NCI-H128 (cell line): Measurements from ENCODE around the gene ALG11.
A peak's percentile ranks its signal among the peaks of the same experiment; 100 is the strongest.
"Not testable (repeated sequence)": the region's sequence is repeated elsewhere in the genome, so short reads cannot be mapped to it uniquely, and the experiment has no call there.

ENCODE experiments used
- DNase-seq: peaks from one replicate; lab custom pipeline; 2025; ENCODE audit not compliant: unreplicated experiment; lab: John Stamatoyannopoulos, UW

ALG11 gene

GRCh38 chr13:52011632-52012511, at the start of gene ALG11:
Gene ALG11 (plus strand): TSS chr13:52012398. CDS start chr13:52012419, 21 bp downstream.
- peak; percentile 97 for DNase-seq

GRCh38 chr13:51966186-51966585, 46.0 kb upstream of the ALG11 start:
- no peak for DNase-seq

DNA sequence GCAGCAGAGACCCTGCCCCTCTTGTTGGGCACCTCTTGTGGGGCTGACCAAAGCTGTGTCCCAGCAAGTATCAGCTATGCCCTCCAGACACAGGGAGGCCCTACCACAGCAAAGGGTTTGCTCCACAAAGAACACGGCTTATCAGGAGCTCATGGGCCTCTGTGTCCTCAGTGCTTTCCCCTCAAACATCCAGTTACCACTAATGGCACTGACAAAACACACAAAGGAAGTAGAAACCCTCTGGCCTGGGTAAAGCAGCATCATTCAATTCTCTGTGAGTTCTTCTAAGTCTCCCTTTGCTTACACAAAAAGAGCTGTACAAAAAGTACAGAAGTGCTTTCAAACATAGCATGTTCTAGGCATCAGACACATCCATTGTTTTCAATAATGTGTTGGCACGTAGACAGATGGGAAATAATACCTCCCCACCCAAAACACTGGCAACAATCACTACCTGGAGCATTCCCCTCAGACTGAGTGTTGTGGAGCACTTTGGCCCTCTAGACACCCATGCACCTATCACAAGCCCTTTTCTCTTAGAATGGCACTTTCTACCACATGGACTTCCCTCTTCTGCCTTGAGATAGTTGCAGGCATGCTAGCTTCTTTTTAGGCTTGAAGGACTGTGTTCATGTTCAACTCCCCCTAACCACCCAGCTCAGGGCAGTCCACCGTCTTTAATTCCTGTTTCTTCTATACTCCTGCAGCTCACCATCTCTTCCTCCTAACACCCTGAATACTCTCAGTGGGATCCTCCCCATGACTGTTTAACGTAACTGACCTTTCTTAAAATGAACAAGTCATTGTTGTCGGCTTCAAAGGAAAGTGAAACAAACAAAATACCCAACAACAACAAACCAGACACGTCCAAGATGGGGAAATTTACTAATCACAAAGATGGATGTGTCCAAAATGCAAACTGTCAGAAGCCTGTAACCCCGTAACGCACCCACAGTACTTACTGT, 44.4 kb upstream of the ALG11 start:
- DNase-seq = no peak

- DNase-seq = no peak
Measured at GRCh38 chr13:51970349-51970748, 41.8 kb upstream of the ALG11 start.

- no peak for DNase-seq
Measured at GRCh38 chr13:51971520-51972426, 40.4 kb upstream of the ALG11 start.

- DNase-seq = no peak
Measured at GRCh38 chr13:51974482-51974881, 37.7 kb upstream of the ALG11 start.

GRCh38 chr13:51976423-51976822, 35.8 kb upstream of the ALG11 start:
- no peak for DNase-seq

GRCh38 chr13:51976890-51977289, 35.3 kb upstream of the ALG11 start:
- DNase-seq = no peak

DNA sequence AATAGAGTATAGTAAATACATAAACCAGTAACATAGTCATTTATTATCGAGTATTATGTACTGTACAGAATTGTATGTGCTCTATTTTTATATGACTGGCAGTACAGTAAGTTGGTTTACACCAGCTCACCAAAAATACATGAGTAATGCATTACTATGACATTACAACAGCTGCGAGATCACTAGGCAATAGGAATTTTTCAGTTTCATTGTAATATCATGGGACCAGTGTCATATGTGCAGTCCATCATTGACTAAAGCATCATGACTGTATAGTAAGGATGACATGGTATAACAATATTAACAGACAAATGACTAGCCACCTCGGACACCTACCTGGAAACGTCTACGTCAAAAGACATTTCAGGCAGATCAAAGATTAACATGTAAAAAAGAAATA, 34.6 kb upstream of the ALG11 start:
- no peak for DNase-seq

GRCh38 chr13:51978796-51979556, 33.2 kb upstream of the ALG11 start:
- DNase-seq = no peak

DNA sequence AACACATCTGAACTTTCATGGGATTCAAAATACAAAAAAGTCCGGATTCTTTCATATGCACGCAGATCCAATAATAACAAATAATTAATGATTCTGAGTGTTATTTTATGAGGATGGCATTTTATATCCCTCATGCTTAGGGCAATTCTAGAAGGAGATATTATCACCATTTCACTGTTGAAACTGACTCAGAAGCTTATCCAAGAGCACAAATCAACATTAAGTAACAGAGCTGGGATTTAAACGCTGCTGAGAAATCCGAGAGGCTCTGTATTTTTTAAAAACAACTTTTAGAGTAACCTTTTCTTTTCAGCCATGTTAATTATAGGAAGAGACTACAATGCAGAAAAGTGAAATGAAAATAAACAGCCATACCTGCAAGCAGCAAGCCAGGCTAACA, 31.3 kb upstream of the ALG11 start:
- no peak for DNase-seq

- DNase-seq = no peak
Measured at GRCh38 chr13:51981355-51981754, 30.8 kb upstream of the ALG11 start.

- not testable (repeated sequence) for DNase-seq
Measured at GRCh38 chr13:51983292-51983691, 28.9 kb upstream of the ALG11 start.

DNA sequence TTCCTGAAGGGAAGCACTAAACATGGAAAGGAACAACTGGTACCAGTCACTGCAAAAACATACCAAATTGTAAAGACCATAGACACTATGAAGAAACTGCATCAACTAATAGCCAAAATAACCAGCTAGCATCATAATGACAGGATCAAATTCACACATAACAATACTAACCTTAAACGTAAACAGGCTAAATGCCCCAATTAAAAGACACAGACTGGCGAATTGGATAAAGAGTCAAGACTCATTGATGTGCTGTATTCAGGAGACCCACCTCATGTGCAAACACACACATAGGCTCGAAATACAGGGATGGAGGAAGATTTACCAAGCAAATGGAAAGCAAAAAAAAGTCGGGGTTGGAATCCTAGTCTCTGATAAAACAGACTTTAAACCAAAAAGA, 27.3 kb upstream of the ALG11 start:
- not testable (repeated sequence) for DNase-seq

DNA sequence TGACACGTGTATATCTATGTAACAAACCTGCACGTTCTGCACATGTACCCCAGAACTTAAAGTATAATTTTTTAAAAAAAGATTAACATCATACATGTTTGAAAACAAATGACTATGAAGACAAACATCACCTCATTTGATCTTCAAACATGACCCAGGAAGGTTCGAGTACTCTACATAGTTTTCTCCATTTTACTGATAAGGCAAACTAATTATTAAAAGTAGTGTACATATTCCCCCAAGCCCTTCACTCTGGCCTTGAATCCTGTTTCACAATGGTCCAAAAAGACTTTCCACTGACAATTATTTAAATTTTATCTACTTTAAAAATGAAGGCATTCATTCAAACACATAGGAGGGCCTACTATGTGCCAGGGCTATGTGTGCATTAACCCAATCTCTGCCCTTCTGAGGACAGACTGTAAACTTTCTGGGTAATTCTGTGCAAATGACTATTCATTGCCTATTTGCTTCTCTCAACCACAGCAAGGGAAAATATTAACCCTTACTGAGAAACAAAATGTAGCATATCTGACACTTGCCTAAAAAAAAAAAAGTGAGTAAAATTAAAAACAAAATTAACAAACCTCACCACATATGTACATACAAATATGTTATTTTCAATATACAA, 23.1 kb upstream of the ALG11 start:
- no peak for DNase-seq

DNA sequence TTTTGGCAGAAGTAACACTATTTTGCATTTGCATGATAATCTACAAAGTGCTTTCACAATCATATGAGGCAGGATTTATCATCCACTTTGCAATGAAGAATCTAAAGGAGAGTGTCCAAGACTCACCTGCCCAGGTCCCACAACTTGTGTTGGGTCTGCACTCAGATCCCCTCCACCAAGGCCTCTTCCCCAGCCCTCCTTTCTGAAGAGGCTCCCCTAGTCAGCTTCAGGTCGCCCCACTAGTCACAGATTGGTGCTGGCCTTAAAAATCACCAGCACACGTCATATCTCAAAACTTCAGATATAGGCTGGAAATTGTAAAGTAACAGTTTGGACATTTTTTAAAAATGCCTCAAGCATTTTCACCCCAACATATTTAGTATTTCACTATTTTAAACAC, 18.5 kb upstream of the ALG11 start:
- DNase-seq = no peak

DNA sequence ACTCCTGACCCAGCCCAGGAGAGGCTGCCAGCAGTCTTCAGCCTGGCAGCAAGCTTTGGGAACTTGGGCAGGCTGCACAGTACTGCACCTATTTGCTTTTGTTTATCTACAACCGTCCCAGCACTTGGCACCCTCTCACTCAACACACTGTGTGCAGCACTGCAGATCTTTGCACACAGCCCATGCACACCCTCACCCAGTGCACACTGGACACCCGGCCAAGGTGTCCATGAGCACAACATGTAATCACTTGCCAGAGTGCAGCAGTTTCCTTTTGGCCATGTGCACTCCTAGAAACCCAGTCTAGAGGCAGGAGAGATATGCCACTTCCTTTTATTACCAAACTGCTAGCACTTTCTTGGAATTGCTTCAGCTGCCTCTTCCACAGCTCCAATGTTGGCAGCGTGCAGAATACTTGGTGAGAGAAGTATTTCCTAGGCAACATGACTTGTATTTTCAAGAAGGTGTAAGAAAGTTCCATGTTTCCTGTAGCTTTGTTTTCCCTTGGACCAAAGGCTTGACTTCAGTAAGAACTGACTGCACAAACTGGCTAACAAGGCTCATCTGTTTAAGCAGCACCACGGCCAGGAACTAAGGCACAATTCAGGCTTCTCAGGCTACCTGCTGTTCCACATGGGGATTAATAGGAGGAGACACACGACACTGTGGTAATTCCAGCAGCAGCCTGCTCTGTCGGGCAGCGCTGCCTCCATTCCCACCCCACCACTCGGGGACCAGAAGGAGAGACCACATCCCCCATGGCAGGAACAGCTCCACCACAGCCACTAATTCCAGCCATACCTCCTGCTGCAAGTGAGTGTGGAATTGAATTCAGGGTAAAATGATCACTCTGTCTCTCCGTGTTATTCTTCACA, 16.3 kb upstream of the ALG11 start:
- DNase-seq = no peak

DNA sequence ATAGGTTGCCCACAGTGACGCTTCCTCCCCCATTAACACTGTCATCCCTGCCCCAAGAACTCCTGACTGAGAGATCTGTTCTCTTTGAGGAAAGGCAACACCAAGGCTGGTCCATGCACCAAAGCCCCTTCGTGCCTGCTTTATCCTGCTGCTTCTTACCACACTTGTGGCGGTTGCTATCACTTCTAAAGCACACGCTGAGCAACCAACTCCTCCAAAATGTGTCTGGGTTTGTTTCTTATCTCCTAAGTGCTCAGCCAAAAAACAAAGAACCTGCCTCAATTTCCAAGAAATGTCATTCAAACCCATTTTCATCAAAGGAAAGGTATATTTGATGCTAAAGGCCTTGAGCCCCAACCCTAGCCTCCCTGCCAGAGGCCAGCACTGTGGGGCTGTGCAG, 15.6 kb upstream of the ALG11 start:
- DNase-seq = no peak

- no peak for DNase-seq
Measured at GRCh38 chr13:51997186-51997585, 15.0 kb upstream of the ALG11 start.
